Activated naive CD4-positive, alpha-beta T cell treated with anti-CD3 and anti-CD28 coated beads for 36 hours (primary cell): ENCODE data around the gene RASSF8. TPM values are rescaled to one million over a fixed set of nuclear protein-coding genes. Genes with fewer than 3 reads are reported as not detected.
A peak's percentile ranks its signal among the peaks of the same experiment; 100 is the strongest.

Experiments
- CTCF ChIA-PET: fragments of 350-600 bp; sonication (Branson Sonifier 250); formaldehyde crosslinking; loops from one replicate; lab custom pipeline; 2021; ENCODE audit warnings: antibody characterized with exemption; lab: Charles Lee
- DNase-seq: peaks from one replicate; pipeline ENCODE4 v3.0.0-alpha.2; 2020
- H3K27ac Mint-ChIP-seq: one replicate; pipeline ENCODE4 v1.8.0; 2021; ENCODE audit warnings: mild to moderate bottlenecking, mixed read lengths
- H3K27me3 Mint-ChIP-seq: one replicate; pipeline ENCODE4 v1.8.0; 2021; ENCODE audit warnings: low read depth, mixed read lengths
- H3K36me3 Mint-ChIP-seq: one replicate; pipeline ENCODE4 v1.8.0; 2021; ENCODE audit warnings: low read depth, mixed read lengths
- H3K4me1 Mint-ChIP-seq: one replicate; pipeline ENCODE4 v1.8.0; 2021; ENCODE audit warnings: low read depth, mixed read lengths
- H3K4me3 Mint-ChIP-seq: one replicate; pipeline ENCODE4 v1.8.0; 2021; ENCODE audit warnings: mild to moderate bottlenecking, moderate library complexity, mixed read lengths
- H3K9me3 Mint-ChIP-seq: one replicate; pipeline ENCODE4 v1.8.0; 2021; ENCODE audit warnings: mixed read lengths
- intact Hi-C: fragments of 100-400 bp; cut with micrococcal nuclease; formaldehyde crosslinking; loops from one replicate; pipeline ENCODE4 v1.15.1; 2023
- total RNA-seq, 2 experiments: library from RNA; stranded (reverse); gene quantifications; one replicate each; pipeline ENCODE4 v1.2.3, GENCODE V29; 2021

Gene RASSF8
- total RNA-seq, 2 experiments from 2014 or later, result 0.32 to 0.81 TPM

DNA sequence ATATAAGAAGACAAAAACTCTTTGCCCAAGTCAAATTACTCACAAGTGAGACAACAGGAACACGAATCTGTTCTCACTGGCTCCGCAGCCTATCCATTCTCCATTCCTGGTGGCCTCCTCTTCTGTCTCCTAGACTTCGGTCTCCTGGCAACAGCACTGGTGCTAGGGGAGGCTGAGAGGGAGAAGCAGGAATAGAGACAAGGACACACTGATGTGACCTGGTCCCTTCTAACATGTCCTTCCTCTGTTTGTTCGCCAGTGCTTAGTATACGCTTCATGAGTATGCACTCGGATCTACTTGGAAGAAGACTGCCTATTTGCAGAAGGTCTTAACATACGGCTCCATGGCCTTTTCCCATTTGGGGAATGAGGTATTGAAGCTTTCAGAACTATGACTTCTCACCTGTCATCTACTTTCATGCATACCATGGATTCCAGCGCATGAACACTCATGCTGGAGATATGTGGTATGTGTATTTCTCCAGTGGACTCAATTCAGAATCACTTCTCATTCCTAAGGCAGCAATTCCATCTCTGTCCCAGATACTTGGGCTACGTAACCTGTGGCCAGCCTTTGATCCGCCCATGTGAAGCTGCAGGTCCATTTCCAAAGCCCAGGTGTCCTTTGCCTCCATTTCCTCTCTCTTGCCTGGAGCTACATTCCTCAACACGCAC, 132.5 kb downstream of the RASSF8 start:
- Mint-ChIP-seq H3K27me3 (no peaks in the 10 kb centered on the region), H3K4me1 (no peaks in the 10 kb centered on the region), H3K27ac (no peak overlapping the region), H3K36me3 (no peaks in the 10 kb centered on the region), H3K9me3 (no peaks in the 10 kb centered on the region), H3K4me3 (no peak overlapping the region)
- DNase-seq, result no peak
- intact Hi-C loops, result no loop called here
- CTCF ChIA-PET, result interaction anchor here (0.5 kb wide), 1 partner anchor 237 kb away, joined by 3 read pairs; no protein-coding TSS in a partner anchor

- no peaks in the 10 kb centered on the region for H3K9me3 Mint-ChIP-seq
- H3K27me3 Mint-ChIP-seq, result no peaks in the 10 kb centered on the region
- CTCF ChIA-PET, result interaction anchor here (0.5 kb wide), 1 partner anchor 237 kb away, joined by 3 read pairs; no protein-coding TSS in a partner anchor
- DNase-seq, result no peak
- intact Hi-C loops, result no loop called here
- no peaks in the 10 kb centered on the region for H3K4me1 Mint-ChIP-seq
- no peak overlapping the region for H3K27ac Mint-ChIP-seq
- no peak overlapping the region for H3K4me3 Mint-ChIP-seq
- H3K36me3 Mint-ChIP-seq, result no peaks in the 10 kb centered on the region
Measured at GRCh38 chr12:26091822-26092221, 133.3 kb downstream of the RASSF8 start.

DNA sequence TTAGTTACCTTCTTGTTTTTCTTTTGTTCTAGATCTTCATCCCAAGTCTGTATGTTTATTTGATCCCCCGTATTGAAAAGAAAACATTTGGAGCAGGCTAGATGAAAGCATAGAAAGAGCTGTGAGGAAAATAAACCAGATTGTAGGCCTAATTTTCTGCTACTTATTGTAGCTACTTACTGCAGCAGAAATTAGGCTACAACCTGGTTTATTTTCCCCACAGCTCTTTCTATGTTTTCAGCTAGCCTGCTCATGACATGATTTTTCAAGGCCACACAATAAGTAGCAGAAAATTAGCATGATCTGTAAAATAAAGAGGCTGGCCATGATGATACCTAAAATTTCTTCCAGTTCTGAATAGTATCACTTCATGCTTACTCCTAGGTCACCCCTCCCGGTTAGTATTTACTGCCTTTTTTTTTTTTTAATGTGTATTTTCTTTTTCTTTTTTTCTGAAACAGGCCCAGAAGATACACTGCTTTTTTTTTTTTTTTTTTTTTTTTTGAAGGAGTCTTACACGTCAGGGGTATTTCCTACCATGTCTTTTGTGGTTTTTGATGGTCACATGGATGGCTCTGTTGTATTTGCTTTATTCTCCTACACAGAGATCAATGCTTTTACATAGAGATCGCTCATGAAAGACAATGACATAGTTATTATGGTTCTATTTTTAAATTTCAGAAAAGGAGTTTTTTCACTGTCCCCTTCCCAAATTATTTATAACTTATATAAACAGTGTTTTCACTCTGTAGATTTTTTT, 134.0 kb downstream of the RASSF8 start:
- intact Hi-C loops, result no loop called here
- Mint-ChIP-seq H3K4me1 (no peaks in the 10 kb centered on the region), H3K27ac (no peak overlapping the region), H3K9me3 (no peaks in the 10 kb centered on the region), H3K36me3 (no peaks in the 10 kb centered on the region), H3K27me3 (no peaks in the 10 kb centered on the region), H3K4me3 (no peak overlapping the region)
- no peak for DNase-seq
- CTCF ChIA-PET, result no interaction called here

- DNase-seq, result no peak
- Mint-ChIP-seq H3K9me3 (no peaks in the 10 kb centered on the region), H3K4me3 (no peak overlapping the region), H3K36me3 (no peaks in the 10 kb centered on the region), H3K27ac (no peak overlapping the region), H3K27me3 (peaks cover 4% of the 10 kb centered on the region), H3K4me1 (no peaks in the 10 kb centered on the region)
- CTCF ChIA-PET, result interaction anchor here (0.6 kb wide), 1 partner anchor 93 kb away, joined by 3 read pairs; no protein-coding TSS in a partner anchor
- intact Hi-C loops, result loop anchor here (5.0 kb wide), 3 partner anchors 302 to 792 kb away; partner anchors contain the start of gene ITPR2
Measured at GRCh38 chr12:26095186-26095585, 136.7 kb downstream of the RASSF8 start.

- Mint-ChIP-seq H3K9me3 (no peaks in the 10 kb centered on the region), H3K36me3 (no peaks in the 10 kb centered on the region), H3K4me3 (no peak overlapping the region), H3K27me3 (peaks cover 6% of the 10 kb centered on the region), H3K4me1 (no peaks in the 10 kb centered on the region), H3K27ac (no peak overlapping the region)
- intact Hi-C loops, result loop anchor here (2.0 to 5.0 kb wide), 4 partner anchors 301 to 791 kb away; partner anchors contain the start of gene ITPR2
- CTCF ChIA-PET, result interaction anchor here (1.0 kb wide), 1 partner anchor 9 kb away, joined by 3 read pairs; no protein-coding TSS in a partner anchor
- no peak for DNase-seq
Measured at GRCh38 chr12:26096036-26096435, 137.6 kb downstream of the RASSF8 start.

DNA sequence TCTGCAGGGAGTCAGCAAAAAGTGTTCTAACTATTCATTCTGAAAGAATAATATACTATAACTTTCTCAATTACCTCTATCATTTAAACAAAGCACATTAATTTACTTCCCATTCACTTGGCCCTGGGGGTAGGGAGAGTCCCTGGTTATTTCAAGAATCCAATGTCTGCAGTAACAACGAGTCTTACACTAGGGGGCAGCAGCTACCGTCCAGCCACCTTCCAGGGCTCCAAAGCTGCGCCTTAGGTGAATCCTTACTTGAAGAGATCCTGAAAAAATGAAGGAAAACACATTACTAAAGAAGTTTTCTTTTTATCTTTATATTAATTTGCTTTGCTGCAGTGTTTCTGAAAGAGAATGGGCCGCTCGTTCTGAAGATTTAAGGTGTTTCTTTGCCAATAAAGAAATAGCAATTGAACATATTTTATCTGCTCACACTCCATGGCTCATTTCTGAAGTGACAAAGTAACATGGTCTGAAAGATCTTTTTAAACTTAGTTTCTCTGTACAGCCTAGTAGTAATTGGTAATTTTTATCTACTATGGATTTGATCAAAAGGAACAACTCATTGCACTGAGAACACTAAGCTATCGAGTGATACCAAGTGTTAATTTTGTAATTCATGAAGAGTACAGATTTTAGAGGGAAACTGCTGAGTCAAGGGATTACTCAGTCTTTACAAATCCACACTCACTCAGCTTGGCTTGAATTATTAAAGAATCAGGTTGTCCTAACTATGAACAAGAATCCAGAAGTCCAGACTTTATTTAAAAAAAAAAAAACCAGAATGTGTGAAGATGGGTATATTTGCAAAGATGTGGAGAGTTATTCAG, 138.8 kb downstream of the RASSF8 start:
- Mint-ChIP-seq H3K27ac (no peak overlapping the region), H3K36me3 (no peaks in the 10 kb centered on the region), H3K4me3 (no peak overlapping the region), H3K4me1 (no peaks in the 10 kb centered on the region), H3K27me3 (peaks cover 8% of the 10 kb centered on the region), H3K9me3 (no peaks in the 10 kb centered on the region)
- peak; percentile 73 for DNase-seq
- CTCF ChIA-PET, result interaction anchor here (0.6 to 1.2 kb wide), 9 partner anchors 8 to 882 kb away, joined by 3 to 6 read pairs (median 3); no protein-coding TSS in a partner anchor
- intact Hi-C loops, result loop anchor here (1.0 to 5.0 kb wide), 11 partner anchors 26 to 1045 kb away; partner anchors contain the start of gene ITPR2

- CTCF ChIA-PET, result no interaction called here
- no peak for DNase-seq
- Mint-ChIP-seq H3K27ac (no peak overlapping the region), H3K4me1 (no peaks in the 10 kb centered on the region), H3K9me3 (no peaks in the 10 kb centered on the region), H3K27me3 (peaks cover 12% of the 10 kb centered on the region), H3K4me3 (no peak overlapping the region), H3K36me3 (no peaks in the 10 kb centered on the region)
- intact Hi-C loops, result no loop called here
Measured at GRCh38 chr12:26100666-26101349, 142.3 kb downstream of the RASSF8 start.

DNA sequence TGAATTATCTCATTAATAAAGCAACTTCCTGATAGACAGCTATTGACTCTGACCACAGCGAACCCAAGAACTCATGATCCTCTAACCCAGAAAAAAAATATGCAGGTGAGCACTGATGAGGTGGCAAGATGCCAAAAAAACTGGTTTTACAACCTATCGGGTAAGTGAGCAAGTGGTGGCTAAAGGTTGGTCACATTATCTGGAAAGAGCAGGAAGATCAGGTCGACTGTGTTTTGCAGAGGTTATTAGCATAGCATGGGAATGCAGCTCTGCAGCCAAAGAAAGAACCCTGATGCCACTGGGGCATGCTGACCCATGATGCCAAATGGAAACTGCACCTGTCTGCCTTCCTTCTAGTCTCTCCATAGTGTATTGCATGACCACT, 142.9 kb downstream of the RASSF8 start:
- no peaks in the 10 kb centered on the region for H3K9me3 Mint-ChIP-seq
- no peak overlapping the region for H3K27ac Mint-ChIP-seq
- peaks cover 12% of the 10 kb centered on the region for H3K27me3 Mint-ChIP-seq
- H3K4me3 Mint-ChIP-seq, result no peak overlapping the region
- H3K4me1 Mint-ChIP-seq, result no peaks in the 10 kb centered on the region
- no peaks in the 10 kb centered on the region for H3K36me3 Mint-ChIP-seq
- DNase-seq, result no peak
- intact Hi-C loops, result no loop called here
- CTCF ChIA-PET, result no interaction called here

- Mint-ChIP-seq H3K27ac (no peak overlapping the region), H3K4me3 (no peak overlapping the region), H3K4me1 (no peaks in the 10 kb centered on the region), H3K27me3 (peaks cover 12% of the 10 kb centered on the region), H3K9me3 (no peaks in the 10 kb centered on the region), H3K36me3 (no peaks in the 10 kb centered on the region)
- CTCF ChIA-PET, result no interaction called here
- DNase-seq, result no peak
- intact Hi-C loops, result no loop called here
Measured at GRCh38 chr12:26101763-26102162, 143.3 kb downstream of the RASSF8 start.

- DNase-seq, result no peak
- intact Hi-C loops, result no loop called here
- H3K27ac Mint-ChIP-seq, result no peak overlapping the region
- peaks cover 10% of the 10 kb centered on the region for H3K27me3 Mint-ChIP-seq
- H3K36me3 Mint-ChIP-seq, result no peaks in the 10 kb centered on the region
- H3K4me1 Mint-ChIP-seq, result no peaks in the 10 kb centered on the region
- H3K9me3 Mint-ChIP-seq, result no peaks in the 10 kb centered on the region
- no peak overlapping the region for H3K4me3 Mint-ChIP-seq
- CTCF ChIA-PET, result interaction anchor here (1.1 kb wide), 1 partner anchor 8 kb away, joined by 3 read pairs; no protein-coding TSS in a partner anchor
Measured at GRCh38 chr12:26102953-26103352, 144.5 kb downstream of the RASSF8 start.

DNA sequence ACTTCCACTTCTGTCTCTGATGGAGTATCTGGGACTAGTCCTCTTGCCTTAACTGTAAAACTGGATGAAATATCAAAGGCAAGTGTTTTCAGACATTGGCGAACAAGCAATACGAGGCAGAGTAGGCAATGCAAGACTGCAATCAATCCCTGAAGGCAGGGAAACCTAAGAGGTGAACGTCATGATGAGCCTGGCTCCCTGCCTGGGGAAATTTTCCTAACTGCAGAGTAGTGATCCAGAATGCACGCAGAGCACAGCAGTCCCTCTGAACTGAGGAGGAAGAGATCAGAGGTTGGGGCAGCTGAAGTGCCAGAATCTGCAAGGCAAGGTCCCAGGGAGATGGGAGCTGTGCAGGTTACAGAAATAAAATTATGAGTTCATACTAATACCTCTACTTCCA, 147.9 kb downstream of the RASSF8 start:
- H3K27me3 Mint-ChIP-seq, result peaks cover 8% of the 10 kb centered on the region
- H3K36me3 Mint-ChIP-seq, result no peaks in the 10 kb centered on the region
- H3K4me1 Mint-ChIP-seq, result no peaks in the 10 kb centered on the region
- DNase-seq, result no peak
- no peak overlapping the region for H3K27ac Mint-ChIP-seq
- no peak overlapping the region for H3K4me3 Mint-ChIP-seq
- intact Hi-C loops, result no loop called here
- CTCF ChIA-PET, result no interaction called here
- no peaks in the 10 kb centered on the region for H3K9me3 Mint-ChIP-seq
